Vagina (tissue), 2 donors: ENCODE measurements around the gene FNDC3A. TPM values are rescaled to one million over a fixed set of nuclear protein-coding genes. Genes with fewer than 3 reads are reported as not detected.
"Not testable (repeated sequence)": the region's sequence is repeated elsewhere in the genome, so short reads cannot be mapped to it uniquely, and the experiment has no call there.

ENCODE experiments used
- DNase-seq, 2 donors: peaks; one replicate each; pipeline ENCODE4 v3.0.0-alpha.2; 2017; ENCODE audit errors: extremely low spot score in 2 of 2
- H3K27ac ChIP-seq: fragments of 200-600 bp; sonication (generic); one replicate; pipeline ENCODE4 v1.5.1; 2019
- H3K27me3 ChIP-seq: fragments of 200-600 bp; sonication (generic); one replicate; pipeline ENCODE4 v1.5.1; 2019
- H3K36me3 ChIP-seq, 2 donors: fragments of 200-600 bp; sonication (generic); one replicate each; pipeline ENCODE4 v1.5.1; 2017 to 2019
- H3K4me1 ChIP-seq: fragments of 200-600 bp; sonication (generic); one replicate; pipeline ENCODE4 v1.5.1; 2019
- H3K4me3 ChIP-seq, 2 donors: fragments of 200-600 bp; sonication (generic); 1 replicate in 1 of 2; 2 replicates in 1 of 2; pipeline ENCODE4 v1.5.1; 2016 to 2019
- H3K9me3 ChIP-seq: fragments of 200-600 bp; sonication (generic); one replicate; pipeline ENCODE4 v1.5.1; 2019
- CTCF ChIP-seq, 3 experiments: fragments of 450-650 bp in 2 of 3; fragments of 200-600 bp in 1 of 3; sonication (generic) in 1 of 3; IDR thresholded peaks; one replicate each; pipeline ENCODE4 v1.5.1; 2017 to 2019; ENCODE audit warnings: antibody characterized with exemption in 3 of 3, mild to moderate bottlenecking in 2 of 3, moderate library complexity in 2 of 3
- POLR2A ChIP-seq, 2 donors: fragments of 450-650 bp; IDR thresholded peaks; one replicate each; pipeline ENCODE4 v1.6.1; 2017; ENCODE audit warnings: antibody characterized with exemption in 2 of 2, mild to moderate bottlenecking in 2 of 2, moderate library complexity in 2 of 2
- POLR2AphosphoS5 ChIP-seq, 2 donors: sonication (generic); formaldehyde crosslinking; IDR thresholded peaks; one replicate each; pipeline ENCODE4 v1.9.0; 2017; ENCODE audit warnings: antibody characterized with exemption in 2 of 2, mild to moderate bottlenecking in 2 of 2, low read depth in 1 of 2; ENCODE audit not compliant: insufficient read depth in 1 of 2
- intact Hi-C: fragments of 100-400 bp; cut with DNase I; formaldehyde crosslinking; loops from one replicate; pipeline ENCODE4 v1.15.1; 2023
- total RNA-seq: library from RNA; depleted of rRNA; stranded (reverse); fragments of >200 nt; gene quantifications from one replicate; pipeline ENCODE4 v1.2.3, GENCODE V29; 2016

FNDC3A gene
- total RNA-seq, 1 donor from 2014 or later, result 32.2 TPM

GRCh38 chr13:49063011-49063410, 87.3 kb downstream of the FNDC3A start:
- intact Hi-C loops, result no loop called here

GRCh38 chr13:49063497-49063896, 87.8 kb downstream of the FNDC3A start:
- no peaks in the 10 kb centered on the region for H3K36me3 ChIP-seq
- H3K9me3 ChIP-seq, result no peaks in the 10 kb centered on the region
- DNase-seq, result no peak
- no peak for TF ChIP-seq CTCF (IDR thresholded peaks at IDR 0.05)
- TF ChIP-seq POLR2AphosphoS5 (IDR thresholded peaks at IDR 0.05; ENCODE audit: insufficient read depth in 1 of 2, low read depth in 1 of 2), result no peak
- no peak for TF ChIP-seq POLR2A (IDR thresholded peaks at IDR 0.05)
- no peaks in the 10 kb centered on the region for H3K27me3 ChIP-seq
- H3K4me1 ChIP-seq, result no peaks in the 10 kb centered on the region
- intact Hi-C loops, result no loop called here
- H3K4me3 ChIP-seq, result no peak overlapping the region
- no peak overlapping the region for H3K27ac ChIP-seq

More at GRCh38 chr13:49063011-49063410, 87.3 kb downstream of the FNDC3A start:
- TF ChIP-seq POLR2A (IDR thresholded peaks at IDR 0.05) (no peak), CTCF (IDR thresholded peaks at IDR 0.05) (no peak), POLR2AphosphoS5 (IDR thresholded peaks at IDR 0.05; ENCODE audit: insufficient read depth in 1 of 2, low read depth in 1 of 2) (no peak)
- no peak for DNase-seq
- H3K4me3 ChIP-seq, result no peak overlapping the region
- no peaks in the 10 kb centered on the region for H3K27me3 ChIP-seq
- H3K27ac ChIP-seq, result no peak overlapping the region
- H3K4me1 ChIP-seq, result no peaks in the 10 kb centered on the region
- no peaks in the 10 kb centered on the region for H3K9me3 ChIP-seq
- no peaks in the 10 kb centered on the region for H3K36me3 ChIP-seq

- Histone ChIP-seq H3K9me3 (no peaks in the 10 kb centered on the region), H3K4me3 (no peak overlapping the region), H3K27ac (no peak overlapping the region), H3K27me3 (no peaks in the 10 kb centered on the region), H3K4me1 (no peaks in the 10 kb centered on the region), H3K36me3 (no peaks in the 10 kb centered on the region)
- no peak for DNase-seq
- intact Hi-C loops, result no loop called here
- TF ChIP-seq POLR2A (IDR thresholded peaks at IDR 0.05) (no peak), CTCF (IDR thresholded peaks at IDR 0.05) (no peak), POLR2AphosphoS5 (IDR thresholded peaks at IDR 0.05; ENCODE audit: insufficient read depth in 1 of 2, low read depth in 1 of 2) (no peak)
Measured at GRCh38 chr13:49064476-49064875, 88.8 kb downstream of the FNDC3A start.

- intact Hi-C loops, result no loop called here
- no peak for DNase-seq
- Histone ChIP-seq H3K27me3 (no peaks in the 10 kb centered on the region), H3K4me3 (no peak overlapping the region), H3K9me3 (no peaks in the 10 kb centered on the region), H3K4me1 (no peaks in the 10 kb centered on the region), H3K36me3 (no peaks in the 10 kb centered on the region), H3K27ac (no peak overlapping the region)
- TF ChIP-seq POLR2A (IDR thresholded peaks at IDR 0.05) (no peak), CTCF (IDR thresholded peaks at IDR 0.05) (no peak), POLR2AphosphoS5 (IDR thresholded peaks at IDR 0.05; ENCODE audit: insufficient read depth in 1 of 2, low read depth in 1 of 2) (no peak)
Measured at GRCh38 chr13:49066856-49067255, 91.1 kb downstream of the FNDC3A start.

- H3K27me3 ChIP-seq, H3K4me1 ChIP-seq, DNase-seq, H3K4me3 ChIP-seq, H3K9me3 ChIP-seq, intact Hi-C loops, H3K27ac ChIP-seq, H3K36me3 ChIP-seq: not testable (repeated sequence)
Measured at GRCh38 chr13:49068498-49068897, 92.8 kb downstream of the FNDC3A start.

GRCh38 chr13:49070021-49070420, 94.3 kb downstream of the FNDC3A start:
- H3K27me3 ChIP-seq, H3K9me3 ChIP-seq, H3K4me3 ChIP-seq, H3K36me3 ChIP-seq, H3K4me1 ChIP-seq, intact Hi-C loops, DNase-seq, H3K27ac ChIP-seq: not testable (repeated sequence)
